HK-2 (cell line): Measurements from ENCODE around the gene AHNAK.
"Not testable (repeated sequence)": the region's sequence is repeated elsewhere in the genome, so short reads cannot be mapped to it uniquely, and the experiment has no call there.

ENCODE experiments used
- DNase-seq: peaks from one replicate; pipeline ENCODE4 v3.0.0-alpha.2; 2018; ENCODE audit not compliant: unreplicated experiment

The AHNAK gene

DNA sequence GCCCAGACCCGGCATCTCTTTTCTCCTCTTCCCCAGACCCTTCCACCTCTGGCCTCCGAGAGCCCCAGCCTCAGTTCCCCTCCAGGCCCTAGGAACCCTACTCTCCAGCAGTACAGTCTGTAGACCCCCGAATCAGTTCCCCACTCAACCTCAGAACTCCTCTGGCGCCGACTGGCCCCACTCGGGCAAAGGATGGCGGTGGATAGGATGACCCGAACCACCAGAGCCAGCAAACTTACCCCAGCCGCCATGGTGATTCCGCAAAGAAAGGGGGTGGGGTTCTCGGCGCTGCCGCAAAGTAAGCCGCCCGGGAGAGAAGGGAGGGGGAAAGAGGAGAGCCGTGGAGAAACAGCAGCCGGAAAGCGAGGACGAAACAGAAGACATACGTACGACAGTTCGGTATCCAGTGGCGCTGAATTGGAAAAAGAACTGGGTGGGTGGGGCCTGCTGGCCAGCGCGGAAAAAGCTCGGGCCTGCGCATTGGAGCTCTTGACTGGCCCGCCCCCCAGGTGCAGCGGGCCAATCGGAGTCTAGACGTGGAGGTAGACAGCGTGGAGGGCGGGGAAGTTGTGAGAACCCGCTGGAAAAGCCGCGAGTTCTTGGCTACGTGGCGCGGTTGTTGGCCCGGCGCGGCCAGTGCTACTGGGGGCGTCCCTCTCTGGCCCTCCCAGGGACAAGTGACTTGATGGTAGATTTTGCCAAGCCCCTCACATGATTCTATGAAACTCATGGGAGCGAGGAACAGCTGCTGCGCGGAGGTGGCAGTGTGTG is 27.2 kb upstream of the AHNAK start, which contains the start of gene EEF1G:
Gene EEF1G, minus strand, starts transcription at position 300 of the 771 bp plus-strand sequence. Its CDS starts 49 bp downstream, at position 251.
- peak; percentile 96 for DNase-seq

DNA sequence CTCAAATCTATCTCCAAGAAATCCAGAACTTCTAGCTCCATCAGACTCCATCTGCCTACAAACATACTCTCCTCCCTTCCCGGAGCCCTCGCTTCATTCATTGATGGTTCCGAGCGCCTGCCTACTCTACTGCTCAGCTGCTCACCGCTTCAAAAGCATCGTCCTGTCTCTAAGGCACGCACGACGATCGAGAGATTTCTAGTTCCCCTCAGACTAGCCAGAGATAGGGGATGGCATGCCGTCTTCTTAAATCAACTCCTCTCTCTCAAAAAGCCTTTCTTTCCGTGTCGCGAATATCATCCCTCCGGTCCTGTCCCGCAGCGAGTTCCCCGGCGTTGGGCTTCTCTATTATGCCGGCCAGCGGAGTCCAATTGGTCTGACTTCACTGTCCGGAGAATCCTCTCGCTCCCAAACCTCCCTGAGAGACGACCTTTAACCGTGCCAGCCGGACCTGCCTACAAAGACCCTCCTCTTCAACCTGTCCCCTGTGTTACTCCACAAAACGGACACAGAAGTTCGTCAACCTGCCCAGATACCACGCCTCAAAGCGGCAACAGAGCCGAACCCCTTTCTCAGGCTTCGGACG is 26.5 kb upstream of the AHNAK start:
- DNase-seq: no peak

- no peak for DNase-seq
Observed at GRCh38 chr11:62572431-62572830, 25.8 kb upstream of the AHNAK start.

DNA sequence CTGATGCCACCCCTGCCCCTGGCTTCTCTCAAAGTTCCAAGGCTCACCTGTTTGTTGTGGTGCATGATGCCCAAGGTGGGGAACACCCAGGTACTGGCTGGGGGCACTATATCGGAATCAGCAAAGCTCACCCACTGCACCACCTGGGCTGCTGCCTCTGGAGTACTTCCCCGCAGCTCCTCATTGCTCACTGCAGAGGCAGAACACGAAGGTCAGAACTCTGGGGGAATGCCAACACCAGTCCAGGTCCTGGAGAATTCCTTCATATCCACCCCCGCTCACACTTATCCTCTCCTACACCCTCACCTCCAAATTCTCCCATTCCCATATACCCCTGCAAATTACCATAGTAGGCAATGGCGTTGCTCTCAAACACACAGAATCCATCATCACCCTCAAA is 24.9 kb upstream of the AHNAK start:
- DNase-seq: not testable (repeated sequence)

DNA sequence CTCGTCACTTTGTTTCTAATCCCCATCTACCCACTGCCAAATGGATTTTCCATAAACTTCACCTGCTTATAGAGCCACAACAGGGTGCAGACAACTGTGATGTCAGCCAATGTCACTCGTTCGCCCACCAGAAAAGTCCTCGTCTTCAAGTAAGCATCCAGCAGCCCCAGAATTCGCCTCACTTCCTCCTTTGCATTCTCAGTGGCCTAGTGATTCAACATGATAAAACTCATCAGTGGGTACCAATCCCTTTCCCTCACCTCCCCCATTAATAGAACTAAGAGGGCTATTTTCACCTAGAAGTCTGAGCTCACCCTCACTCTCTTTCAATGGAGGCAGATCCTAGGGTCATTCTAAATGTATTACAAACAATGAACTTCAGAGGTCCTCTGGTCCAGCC is 24.3 kb upstream of the AHNAK start:
- DNase-seq: not testable (repeated sequence)

GRCh38 chr11:62569611-62570010 is 23.0 kb upstream of the AHNAK start:
- DNase-seq: no peak

- no peak for DNase-seq
Observed at GRCh38 chr11:62567018-62567633, 20.5 kb upstream of the AHNAK start.

- no peak for DNase-seq
Observed at GRCh38 chr11:62566247-62566646, 19.6 kb upstream of the AHNAK start.

GRCh38 chr11:62565100-62565802 is 18.6 kb upstream of the AHNAK start:
- DNase-seq: no peak

GRCh38 chr11:62561677-62562230 is 15.1 kb upstream of the AHNAK start:
- DNase-seq: not testable (repeated sequence)

GRCh38 chr11:62560566-62561103 is 14.0 kb upstream of the AHNAK start:
- DNase-seq: peak; percentile 85

DNA sequence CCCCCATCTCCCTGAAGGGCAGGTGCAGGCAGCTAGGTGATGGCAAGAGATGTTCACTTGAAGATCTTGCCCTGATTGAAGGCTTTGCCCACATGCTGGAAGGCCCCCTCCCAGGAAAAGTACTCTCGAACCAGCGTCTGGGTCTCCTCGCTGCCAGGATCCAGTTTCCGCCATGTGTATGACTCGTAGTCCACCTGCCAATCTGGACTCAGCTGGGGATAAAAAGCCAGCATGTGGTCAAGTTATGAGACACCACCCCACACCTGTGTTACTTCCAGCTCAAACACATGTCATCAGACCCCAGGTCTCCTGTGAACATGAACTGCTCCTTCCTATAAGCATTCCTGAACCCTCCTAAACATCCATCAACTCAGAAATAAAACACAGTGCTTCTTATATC is 13.0 kb upstream of the AHNAK start:
- not testable (repeated sequence) for DNase-seq

GRCh38 chr11:62559204-62559603 is 12.6 kb upstream of the AHNAK start:
- no peak for DNase-seq

- no peak for DNase-seq
Observed at GRCh38 chr11:62558669-62559068, 12.1 kb upstream of the AHNAK start.

GRCh38 chr11:62556875-62557631 is 10.4 kb upstream of the AHNAK start:
- peak; percentile 37 for DNase-seq

DNA sequence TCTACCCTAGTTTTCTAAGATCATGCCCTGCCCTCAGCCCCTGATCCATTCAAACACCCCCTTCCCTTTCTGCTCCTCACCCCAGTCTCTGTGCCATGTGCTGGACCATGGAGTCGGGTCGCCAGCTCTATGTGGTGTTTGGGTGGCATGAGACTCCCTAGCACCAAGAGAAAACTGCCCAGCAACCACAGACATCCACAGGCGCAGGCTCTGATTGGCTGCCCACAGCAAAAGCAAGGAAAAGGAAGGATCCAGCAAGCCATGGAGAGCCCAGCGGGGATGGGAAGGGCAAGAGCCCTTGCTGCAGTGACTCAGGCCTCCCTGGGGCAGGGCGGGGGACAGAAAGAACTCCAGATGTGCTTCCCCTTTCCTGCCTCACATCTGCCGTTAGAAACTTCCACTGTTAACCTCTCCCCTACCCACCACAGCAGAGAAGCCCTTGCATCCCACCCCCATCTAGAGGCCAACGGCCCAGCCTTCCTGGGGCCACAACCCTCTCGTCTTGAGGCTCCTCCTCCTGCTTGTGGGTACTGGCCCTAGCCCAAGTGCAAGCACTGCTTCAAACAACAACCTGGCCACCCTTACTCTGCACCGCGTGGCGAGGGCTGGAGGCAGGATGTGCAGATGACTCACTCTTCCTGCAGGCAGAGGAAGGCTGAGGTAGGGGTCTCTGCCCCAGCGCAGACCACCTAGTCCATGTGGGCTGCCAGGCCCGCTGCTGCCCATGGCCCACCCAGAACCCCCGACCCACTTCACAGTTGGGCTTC is 9.7 kb upstream of the AHNAK start:
- DNase-seq: peak; percentile 90

DNA sequence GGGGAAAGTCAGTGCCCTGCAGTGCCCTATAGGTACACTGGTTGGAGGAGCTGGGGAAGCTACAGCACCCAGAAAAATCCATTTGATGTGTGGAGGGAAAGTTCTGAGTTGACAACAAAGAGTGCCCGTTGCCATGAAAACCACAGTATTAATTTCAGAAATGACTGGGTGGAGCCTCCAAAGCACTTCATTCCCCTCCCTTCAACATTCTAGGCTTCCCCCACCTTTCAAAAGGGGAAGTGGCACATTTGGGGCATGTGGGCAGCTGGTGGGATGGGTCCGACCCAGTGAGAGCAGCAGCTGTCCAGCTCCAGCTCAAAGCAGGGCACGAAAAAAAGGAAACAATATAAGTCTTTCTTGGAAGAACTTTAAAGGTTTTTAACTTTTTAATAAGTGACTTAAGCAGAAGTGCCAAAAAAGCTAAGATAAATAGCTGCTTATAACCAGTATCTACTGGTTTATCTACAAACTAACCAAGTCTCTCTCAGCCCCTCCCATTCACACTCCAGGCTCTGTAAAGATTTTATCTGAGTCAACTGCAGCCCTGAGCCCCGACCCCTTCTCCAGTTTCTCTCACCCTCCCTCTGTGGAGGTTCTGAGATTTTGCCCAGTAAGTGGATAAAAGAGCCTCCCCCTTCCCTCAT is 9.0 kb upstream of the AHNAK start:
- DNase-seq: no peak

DNA sequence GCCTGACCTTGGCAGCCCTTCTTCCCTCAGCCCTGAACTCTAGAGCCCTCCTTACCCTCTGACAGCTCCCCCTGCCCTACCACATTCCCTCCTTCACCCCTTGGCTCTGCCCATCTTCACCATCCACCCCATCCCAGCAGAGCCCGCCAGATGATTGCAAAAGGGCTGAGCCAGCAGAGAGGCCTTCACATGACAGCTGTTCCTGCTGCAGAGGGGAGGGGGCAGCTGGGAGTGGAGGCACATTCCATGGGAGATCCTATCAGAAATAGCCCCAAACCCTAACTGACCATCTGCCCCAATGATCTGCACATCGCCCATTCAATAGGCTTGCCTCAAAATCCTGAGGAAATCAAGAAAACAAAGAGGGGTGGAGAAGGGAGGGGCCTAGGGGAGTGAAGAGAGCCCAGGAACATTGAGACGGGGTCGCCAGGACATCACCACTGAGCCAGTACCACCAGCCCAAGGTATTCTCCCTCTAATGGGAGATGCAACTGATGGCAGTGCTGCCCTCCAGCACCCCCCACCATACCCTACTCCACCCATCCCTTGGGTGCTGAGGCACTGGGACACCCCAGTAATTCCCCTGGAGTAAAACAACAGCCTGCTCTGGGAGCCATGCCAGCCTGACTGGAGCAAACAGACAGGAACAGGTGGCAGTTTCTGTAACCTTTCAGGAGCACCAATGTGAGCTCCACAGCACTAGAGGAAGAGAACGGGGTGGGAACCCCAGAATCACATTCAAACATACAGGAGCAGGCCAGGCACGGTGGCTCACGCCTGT is 8.0 kb upstream of the AHNAK start:
- DNase-seq: no peak

GRCh38 chr11:62553839-62554361 is 7.3 kb upstream of the AHNAK start:
- DNase-seq: peak; percentile 65
